Measurements from ENCODE around the gene TAF7. TPM values are rescaled to one million over a fixed set of nuclear protein-coding genes. Genes with fewer than 3 reads are reported as not detected.
"Not testable (repeated sequence)": the region's sequence is repeated elsewhere in the genome, so short reads cannot be mapped to it uniquely, and the experiment has no call there.

Gene TAF7
- total RNA-seq, 4 donors from 2014 or later: 43.7 to 57.8 (median 52.5) TPM

- DNase-seq (ENCODE audit: low spot score): no peak
- TF ChIP-seq CTCF (IDR thresholded peaks at IDR 0.05): no peak
- ATAC-seq (ENCODE audit: low FRiP score): no peak
Observed at GRCh38 chr5:141330299-141331080, 9.9 kb upstream of the TAF7 start, which contains the start of gene PCDHGA1. Gene PCDHGA1, plus strand, starts transcription at chr5:141330514.

- no peak for TF ChIP-seq CTCF (IDR thresholded peaks at IDR 0.05)
- DNase-seq (ENCODE audit: low spot score) (no peak), ATAC-seq (ENCODE audit: low FRiP score) (no peak)
Observed at GRCh38 chr5:141328231-141328630, 7.6 kb upstream of the TAF7 start.

GRCh38 chr5:141326088-141326854 lies 5.7 kb upstream of the TAF7 start:
- ATAC-seq (ENCODE audit: low FRiP score): peak; percentile 54
- DNase-seq (ENCODE audit: low spot score): no peak
- no peak for TF ChIP-seq CTCF (IDR thresholded peaks at IDR 0.05)

- ATAC-seq (ENCODE audit: low FRiP score): no peak
- no peak for TF ChIP-seq CTCF (IDR thresholded peaks at IDR 0.05)
Observed at GRCh38 chr5:141322261-141322660, 1.7 kb upstream of the TAF7 start.

GRCh38 chr5:141319699-141320098 lies 885 bp downstream of the TAF7 start:
- DNase-seq (ENCODE audit: low spot score): no peak
- TF ChIP-seq CTCF (IDR thresholded peaks at IDR 0.05): no peak
- ATAC-seq (ENCODE audit: low FRiP score): no peak

More at GRCh38 chr5:141322261-141322660, 1.7 kb upstream of the TAF7 start:
- DNase-seq (ENCODE audit: low spot score): no peak

- DNase-seq (ENCODE audit: low spot score): no peak
- no peak for ATAC-seq (ENCODE audit: low FRiP score)
- TF ChIP-seq CTCF (IDR thresholded peaks at IDR 0.05): no peak
Observed at GRCh38 chr5:141319202-141319601, 1.4 kb downstream of the TAF7 start.

- ATAC-seq (ENCODE audit: low FRiP score); DNase-seq (ENCODE audit: low spot score): not testable (repeated sequence)
Observed at GRCh38 chr5:141316963-141317362, 3.6 kb downstream of the TAF7 start.

All from omental fat pad (tissue), 4 donors.